RPMI7951 (cell line): ENCODE measurements around the gene SLC25A51. TPM values are rescaled to one million over a fixed set of nuclear protein-coding genes. Genes with fewer than 3 reads are reported as not detected.
A peak's percentile ranks its signal among the peaks of the same experiment; 100 is the strongest.
"Not testable (repeated sequence)": the region's sequence is repeated elsewhere in the genome, so short reads cannot be mapped to it uniquely, and the experiment has no call there.

Source experiments
- DNase-seq: peaks from one replicate; pipeline ENCODE4 v3.0.0-alpha.2; 2012; ENCODE audit warnings: low read depth
- total RNA-seq: library from RNA; depleted of rRNA; stranded (reverse); fragments of >200 nt; shearing (Covaris generic); gene quantifications from 2 replicates; pipeline ENCODE4 v1.2.3, GENCODE V29; 2014

The SLC25A51 gene
- total RNA-seq, 1 experiment from 2014 or later: 47.2 TPM

DNA sequence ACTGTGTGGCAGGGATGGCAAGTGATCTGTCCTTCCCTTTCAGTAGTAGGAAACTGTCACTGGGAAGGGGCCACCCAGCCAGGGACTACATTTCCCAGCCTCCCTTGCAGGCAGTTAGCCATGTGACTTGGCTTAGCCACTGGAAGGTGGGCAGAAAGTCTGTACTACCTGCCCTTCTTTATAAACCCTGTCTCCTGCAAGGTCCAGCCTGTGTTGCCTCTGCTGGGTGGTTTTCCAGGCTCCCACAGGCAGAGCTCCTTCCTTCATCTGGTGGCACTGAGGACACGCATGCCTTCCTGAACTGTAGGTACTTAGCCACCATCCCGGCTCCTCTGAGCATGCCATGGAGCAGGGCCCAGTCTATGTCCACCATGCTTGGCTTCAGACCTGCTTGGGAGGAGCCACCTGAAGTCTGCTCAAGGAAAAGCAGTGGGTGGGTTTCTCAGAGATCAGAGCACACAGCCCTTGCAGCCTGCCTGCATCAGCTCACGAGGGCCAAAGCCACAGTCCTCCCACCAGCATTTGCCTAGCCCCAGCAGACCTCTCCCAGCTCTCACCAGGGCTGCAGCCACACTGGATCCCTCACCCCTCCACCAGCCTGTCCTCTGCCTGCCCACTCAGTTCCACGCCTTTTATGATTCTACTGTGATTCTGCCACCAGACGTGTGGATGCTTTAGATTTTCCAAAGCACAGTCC is 16.7 kb upstream of the SLC25A51 start:
- DNase-seq: no peak

DNA sequence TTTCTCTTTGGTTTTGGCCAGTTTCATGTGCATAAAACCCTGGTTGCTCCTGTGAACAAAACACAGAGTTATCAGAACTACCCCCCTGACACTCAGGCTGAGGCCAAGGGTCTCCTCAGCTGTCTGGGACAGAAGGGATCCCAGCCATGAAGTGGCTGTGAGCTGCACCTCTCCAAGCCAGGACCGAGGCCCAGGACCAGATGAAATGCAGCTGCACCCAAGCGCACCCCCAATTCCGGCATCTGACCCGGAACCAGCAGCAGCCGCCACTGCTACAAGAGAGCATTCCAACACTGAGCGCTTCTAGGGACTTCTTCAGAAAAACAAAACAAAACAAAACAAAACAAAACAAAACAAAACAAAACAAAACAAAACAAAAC is 16.0 kb upstream of the SLC25A51 start:
- no peak for DNase-seq

DNA sequence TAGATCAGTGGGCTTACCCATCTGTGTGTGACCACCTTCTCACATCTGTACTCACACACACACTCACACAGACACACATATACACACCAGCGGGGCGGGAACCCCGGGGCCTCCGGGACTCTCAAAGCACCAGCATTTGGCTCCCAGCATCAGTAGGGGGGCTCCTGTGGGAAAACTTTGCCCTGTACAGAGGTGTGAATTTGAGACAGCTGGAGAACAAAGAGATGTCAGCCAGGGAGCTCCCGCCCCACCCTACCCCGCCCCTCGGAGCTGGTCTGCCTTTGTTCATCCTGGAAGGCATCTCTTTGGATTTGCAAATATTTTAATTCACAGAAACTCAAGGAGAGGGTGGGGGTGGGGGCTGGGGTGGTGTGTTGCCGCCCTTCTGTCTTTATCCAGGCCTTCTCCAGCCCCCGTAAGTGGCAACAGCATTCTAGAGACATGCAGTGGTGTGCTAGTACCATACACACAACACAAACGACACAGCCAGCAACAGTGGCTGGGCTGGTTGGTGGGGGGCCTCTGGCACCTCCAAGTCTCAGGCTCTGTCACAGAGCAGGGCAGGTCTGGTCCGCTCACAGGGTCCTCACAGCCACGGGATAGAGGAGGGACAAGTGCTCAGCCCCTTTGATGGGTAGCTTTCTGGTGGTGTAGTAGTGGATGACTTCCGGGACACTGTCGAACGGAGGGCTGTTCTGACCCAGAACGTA is 15.5 kb upstream of the SLC25A51 start:
- DNase-seq: no peak

DNA sequence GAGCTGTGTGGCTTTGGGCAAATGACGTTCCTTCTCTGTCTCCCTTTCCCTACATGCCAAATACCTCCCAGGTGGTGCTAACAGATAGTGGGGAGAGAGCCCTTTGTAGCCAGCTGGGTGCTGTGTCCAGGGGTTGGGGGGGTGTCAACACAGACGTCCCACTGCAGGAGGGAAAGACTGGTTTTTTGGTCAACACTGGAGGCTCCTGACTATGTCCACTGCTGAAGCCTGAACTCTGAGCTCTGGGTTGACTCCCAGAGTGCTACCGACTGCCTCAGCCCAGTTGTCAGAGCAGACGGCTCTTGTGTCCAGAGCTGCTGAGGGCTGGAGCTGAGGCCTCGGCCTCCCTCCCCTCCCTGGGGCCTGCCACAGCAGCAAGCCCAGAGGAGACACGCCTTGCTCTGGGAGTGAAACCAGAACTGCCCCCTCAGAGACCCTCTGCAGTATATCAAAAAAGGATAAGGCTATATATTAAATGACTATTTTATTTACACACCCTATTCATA is 14.8 kb upstream of the SLC25A51 start:
- no peak for DNase-seq

DNA sequence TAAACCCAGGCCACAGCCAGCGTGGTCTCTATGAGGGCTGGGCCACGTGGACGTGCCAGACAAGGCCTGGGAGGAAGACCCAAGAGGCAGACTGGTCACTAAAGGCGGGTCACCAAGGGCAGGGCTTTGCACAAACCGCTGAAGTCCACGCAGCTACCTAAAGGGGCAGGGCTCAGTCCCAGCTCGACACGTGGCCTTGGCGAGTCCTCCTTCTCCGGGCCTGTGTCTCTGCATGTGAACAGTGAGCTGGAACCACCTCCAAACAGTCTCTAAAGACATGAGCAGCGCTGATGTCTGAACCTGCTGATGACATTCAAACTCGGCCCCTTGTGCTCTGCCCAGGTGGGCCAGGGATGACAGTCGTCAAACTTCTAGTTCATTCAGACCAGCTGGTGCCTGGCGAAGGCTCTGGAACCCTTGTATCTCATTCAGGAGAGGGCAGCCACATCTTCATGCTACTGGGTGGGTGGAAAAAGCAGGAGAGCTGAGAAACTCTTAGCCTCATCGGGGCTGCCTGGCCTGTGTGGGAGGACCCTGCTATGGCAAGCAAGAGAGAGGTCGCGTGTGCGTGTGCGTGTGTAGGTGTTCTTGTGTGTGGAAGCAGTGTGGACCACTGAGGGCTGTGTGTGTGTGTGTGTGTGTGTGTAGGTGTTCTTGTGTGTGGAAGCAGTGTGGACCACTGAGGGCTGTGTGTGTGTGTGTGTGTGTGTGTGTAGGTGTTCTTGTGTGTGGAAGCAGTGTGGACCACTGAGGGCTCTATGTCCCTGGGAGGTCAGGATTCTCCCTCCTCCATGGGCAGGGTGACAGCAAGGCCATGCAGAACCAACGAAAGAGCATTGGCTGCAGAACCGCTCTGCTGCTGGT is 14.1 kb upstream of the SLC25A51 start:
- no peak for DNase-seq

DNA sequence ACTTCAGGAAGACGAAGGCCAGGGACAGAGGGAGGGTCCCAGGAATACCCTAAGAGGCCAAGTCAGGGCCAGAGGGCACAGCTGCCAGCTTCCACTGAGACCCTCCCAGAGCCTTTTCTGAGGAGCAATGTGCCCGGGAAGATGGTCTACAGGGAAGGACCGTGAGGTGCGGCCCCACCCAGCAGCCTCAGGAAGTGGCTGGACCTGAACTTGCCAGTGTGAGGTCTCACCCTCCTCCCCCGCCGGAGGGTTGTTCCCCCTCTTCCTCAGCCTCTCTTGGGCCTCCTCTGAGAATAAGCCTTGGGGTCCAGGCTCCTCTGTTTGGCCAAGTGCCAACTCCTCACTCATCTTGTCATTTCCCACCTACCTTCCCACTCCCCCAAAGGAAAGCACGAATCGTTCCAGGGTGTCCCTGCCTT is 13.4 kb upstream of the SLC25A51 start:
- no peak for DNase-seq

DNA sequence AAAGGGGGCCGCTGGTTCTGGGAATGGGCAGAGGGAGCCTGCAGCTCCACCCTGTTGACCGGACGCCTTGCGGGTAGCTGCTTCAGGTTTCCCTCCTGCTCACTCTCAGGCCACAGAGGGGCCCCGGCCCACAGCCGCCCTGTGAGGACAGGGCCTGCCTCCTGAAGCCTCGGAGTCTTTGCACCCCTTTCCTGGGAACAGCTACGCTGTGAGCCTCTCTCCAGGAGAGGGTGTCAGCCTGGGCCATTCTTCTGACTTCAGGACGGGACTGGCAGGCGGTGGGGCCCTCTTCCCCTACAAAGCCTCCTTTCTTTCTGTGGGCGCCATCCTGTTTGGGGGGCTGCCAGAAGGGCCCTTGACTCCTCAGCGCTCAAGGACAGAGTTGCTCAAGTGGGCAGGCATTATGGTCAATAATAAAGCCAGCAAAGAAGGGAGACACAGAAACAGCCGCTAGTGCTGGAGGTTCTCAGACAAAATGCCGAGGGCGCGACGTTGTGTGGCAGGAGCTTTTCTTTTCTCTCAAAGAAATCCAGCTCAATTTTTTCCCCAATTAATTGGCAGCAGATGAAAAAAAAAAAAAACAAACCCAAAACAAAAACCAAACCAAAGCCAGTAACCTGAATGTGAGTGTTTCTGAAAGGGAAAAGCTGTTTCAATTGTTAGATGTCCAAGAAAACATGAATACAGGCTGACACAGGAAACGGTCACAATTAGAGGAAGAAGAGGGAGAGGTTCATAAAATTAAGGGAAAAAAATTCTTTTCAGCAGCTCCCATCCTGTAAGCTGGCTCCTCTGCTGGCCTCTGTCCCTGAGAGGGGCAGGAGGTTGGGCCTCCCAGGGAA is 12.8 kb upstream of the SLC25A51 start:
- DNase-seq: no peak

DNA sequence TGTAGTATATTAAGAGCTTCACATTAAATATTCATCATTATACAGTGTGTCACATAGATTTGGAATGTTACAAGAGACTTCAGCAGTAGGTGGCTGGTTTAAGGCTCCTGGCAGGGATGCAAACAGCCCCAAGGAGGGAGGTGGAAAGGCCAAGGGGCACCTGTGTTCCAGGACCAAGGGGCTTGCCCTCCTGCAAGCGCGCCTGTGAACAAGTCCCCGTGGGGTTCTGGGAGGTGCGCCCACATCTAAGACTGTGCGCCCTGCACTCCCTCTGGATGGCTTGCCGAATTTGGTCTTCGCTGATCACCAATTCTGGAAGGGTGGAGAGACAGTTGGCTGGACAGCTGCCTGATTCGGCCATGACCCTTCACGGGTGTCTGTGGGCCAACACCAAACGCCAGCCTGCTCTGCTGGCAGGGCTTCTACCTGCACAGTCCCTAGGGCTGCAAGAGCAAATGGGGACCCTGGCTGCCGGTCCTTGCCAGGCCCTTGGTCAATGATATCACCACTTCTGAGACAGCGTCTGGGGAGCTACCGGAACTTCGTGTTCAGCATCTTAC is 12.1 kb upstream of the SLC25A51 start:
- no peak for DNase-seq

DNA sequence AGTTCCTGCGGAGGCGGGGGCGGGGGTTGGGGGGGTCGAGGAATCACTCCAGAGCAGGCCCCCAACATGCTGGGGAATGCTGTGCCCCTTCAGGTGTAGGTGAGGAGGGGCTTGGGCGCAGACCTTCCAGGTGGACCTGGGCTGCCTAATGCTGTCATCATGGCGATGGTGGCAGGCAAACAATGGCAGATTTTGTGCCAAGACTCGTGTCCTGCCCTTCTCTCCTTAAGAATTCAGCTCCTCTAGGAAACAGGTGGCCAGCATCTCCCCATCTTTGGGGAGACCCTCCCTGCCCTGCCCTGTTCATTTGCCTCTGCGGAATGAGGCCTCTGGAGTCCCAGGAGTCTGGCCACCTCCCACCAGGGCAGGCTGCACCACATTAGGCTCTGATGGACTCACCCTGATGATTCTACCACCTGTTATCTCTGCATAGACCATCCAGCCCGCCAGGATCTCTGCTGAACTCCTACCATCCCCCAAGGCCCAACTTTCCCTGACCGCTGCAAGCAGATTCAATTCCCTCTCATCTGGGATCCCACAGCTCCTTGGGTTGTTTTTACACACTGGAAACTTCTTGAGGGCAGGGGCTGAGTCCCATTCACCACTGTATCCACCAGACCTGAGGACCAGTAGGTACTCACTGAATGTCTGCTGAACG is 10.9 kb upstream of the SLC25A51 start:
- DNase-seq: no peak

DNA sequence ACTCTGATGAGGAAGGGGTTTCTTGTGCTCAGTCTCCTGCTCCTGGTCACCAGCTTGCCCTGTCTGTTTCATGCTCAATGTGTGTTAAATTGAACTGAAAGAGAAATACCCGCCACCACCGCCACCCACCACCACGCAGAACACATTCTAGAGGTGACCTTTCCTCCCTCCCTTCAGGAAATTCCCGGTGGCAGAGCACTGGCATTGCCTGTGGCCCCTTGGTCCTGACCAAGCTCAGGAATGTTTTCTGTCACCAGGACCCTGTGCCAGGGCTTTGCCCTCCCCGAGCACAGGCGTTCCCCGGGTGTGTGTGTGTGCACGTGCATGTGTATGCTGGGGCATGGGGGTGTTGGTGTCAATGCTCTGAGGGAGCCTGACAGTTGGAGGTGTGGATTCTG is 10.2 kb upstream of the SLC25A51 start:
- DNase-seq: no peak

DNA sequence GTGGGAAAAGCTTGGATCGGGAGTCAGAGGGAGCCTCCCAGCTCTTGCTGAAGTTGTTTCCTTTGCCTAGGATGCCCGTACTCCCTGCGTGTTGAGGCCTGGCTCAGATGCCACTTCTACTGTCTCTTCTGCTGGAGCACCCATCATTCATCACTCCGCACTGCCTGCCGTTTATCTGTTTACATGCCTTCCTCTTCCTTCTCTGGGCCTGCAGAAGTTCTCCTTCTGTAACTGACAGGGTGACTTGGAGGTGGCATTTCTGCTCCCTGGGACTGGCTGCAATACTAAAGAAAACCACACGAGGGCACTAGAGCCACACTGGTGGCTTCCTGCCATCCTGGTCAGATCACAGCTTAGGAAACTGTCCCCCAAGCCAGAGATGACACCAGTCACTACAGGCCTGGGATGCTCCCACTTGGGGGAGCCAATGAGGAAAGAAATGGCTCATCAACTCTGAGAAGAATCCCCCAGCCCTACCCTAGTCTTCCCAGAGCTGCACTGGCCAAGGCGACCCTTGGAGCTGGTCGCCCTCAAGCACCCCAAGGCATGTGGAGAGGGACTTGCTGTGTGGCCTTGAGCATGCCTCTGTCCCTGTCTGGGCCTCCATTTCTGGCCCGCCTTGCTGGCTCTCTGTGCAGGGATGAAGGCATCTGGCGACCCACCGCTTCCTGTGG is 9.7 kb upstream of the SLC25A51 start:
- peak; percentile 81 for DNase-seq

DNA sequence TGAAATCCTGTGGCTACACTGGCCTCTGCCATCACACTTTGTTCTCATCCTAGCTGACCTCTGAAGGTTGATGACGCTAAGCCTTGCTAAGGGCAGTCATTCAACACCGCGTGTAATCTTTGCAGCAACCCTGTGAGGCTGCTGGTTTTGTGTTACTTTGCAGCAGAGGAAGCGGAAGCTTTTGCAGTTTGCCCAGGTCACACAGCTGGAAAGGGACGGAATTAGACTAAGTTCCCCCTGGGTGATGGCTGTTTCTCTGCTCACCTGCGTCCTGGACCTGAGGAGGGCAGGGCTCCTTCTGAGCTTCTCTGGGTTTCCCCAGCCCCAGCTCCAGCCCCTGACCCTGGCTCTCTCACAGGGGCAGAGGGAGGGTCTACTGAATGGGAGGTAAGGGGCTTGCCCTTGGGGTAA is 7.3 kb upstream of the SLC25A51 start:
- no peak for DNase-seq

DNA sequence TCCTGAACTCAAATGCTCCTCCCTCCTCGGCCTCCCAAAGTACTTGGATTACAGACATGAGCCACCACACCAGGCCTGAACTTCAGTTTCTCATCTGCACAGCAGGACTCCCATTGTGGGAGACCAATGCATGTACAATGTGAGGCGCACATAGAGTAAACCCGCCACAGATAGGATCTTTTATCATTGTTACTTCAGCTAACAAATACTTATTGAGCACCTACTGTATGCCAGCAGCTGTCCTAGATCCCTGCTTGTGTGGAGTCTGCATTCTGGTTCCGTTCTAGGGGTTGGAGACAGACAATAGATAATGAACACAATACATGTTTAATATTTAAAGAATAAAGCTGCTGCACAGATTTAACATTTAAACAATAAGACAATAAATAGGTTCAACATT is 6.3 kb upstream of the SLC25A51 start:
- no peak for DNase-seq

DNA sequence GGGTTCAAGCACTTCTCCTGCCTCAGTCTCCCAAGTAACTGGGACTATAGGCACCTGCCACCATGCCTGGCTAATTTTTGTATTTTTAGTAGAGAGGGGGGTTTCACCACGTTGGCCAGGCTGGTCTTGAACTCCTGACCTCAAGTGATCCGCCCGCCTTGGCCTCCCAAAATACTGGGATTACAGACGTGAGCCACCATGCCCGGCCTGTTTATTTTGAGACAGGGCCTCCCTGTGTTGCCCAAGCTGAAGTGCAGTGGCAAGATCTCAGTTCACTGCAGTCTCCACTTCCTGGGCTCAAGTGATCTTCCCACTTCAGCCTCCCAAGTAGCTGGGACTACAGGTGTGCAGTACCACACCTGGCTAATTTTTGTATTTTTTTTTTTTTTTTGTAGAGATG is 5.9 kb upstream of the SLC25A51 start:
- DNase-seq: not testable (repeated sequence)

DNA sequence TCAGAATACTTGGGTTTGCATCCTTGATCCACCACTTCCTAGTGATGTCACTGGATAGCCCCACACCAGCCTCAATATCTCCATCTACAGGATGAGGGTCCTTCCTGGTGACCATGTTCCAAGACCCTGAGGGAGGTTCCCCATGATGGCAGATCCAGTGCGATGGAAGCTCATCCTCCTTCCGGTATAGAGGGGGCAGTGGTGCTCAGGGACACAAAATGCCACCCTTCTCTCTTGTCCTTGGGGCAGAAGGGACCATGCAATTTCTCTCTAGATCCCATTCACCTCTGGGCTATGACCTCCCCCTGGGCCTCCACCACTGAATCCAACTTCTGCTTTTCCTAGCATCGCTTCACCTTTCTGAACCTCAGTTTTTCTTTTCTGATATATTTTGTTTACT is 5.4 kb upstream of the SLC25A51 start:
- DNase-seq: no peak

DNA sequence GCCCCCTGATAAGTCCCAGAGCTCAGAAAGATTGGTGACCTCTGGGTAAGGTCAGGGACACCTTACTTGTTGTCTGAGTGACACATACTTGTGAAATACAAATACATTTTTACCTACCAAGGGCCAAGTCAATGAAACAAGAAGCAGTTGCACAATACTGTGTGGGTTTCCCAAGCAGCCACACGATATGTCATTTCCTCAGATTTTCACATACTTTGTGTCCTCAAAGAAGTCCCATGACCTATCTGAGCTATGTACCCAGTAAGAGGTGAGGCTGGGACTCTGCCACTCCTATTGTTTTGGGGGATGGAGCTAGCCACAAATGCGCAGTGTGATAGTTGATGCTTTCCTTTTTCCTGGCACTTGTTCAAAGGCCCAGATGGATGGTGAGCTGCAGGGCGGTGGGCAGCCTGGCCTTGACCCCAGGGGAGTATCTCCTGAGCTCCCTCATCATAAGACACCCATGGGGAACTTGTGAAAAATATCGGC is 4.8 kb upstream of the SLC25A51 start:
- DNase-seq: peak; percentile 32

DNA sequence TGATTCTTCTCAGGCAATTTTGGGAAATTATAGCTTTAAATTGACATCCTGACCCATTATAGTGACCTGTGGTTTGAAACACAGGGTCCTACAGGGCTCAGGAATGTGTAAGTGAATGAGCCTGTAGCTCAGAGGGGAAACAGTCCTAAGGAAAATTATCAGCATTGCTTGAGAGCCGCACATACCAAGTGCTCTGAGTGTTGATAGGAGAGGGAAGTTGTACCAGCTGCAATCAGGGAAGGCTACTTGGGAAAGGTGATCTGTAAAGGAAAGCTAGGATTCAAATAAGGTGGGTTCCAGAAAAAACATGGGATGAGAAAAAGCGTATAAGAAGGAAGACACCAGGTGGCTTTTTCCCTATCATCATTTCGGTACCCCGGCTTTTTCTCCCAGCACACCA is 4.4 kb upstream of the SLC25A51 start:
- DNase-seq: no peak

DNA sequence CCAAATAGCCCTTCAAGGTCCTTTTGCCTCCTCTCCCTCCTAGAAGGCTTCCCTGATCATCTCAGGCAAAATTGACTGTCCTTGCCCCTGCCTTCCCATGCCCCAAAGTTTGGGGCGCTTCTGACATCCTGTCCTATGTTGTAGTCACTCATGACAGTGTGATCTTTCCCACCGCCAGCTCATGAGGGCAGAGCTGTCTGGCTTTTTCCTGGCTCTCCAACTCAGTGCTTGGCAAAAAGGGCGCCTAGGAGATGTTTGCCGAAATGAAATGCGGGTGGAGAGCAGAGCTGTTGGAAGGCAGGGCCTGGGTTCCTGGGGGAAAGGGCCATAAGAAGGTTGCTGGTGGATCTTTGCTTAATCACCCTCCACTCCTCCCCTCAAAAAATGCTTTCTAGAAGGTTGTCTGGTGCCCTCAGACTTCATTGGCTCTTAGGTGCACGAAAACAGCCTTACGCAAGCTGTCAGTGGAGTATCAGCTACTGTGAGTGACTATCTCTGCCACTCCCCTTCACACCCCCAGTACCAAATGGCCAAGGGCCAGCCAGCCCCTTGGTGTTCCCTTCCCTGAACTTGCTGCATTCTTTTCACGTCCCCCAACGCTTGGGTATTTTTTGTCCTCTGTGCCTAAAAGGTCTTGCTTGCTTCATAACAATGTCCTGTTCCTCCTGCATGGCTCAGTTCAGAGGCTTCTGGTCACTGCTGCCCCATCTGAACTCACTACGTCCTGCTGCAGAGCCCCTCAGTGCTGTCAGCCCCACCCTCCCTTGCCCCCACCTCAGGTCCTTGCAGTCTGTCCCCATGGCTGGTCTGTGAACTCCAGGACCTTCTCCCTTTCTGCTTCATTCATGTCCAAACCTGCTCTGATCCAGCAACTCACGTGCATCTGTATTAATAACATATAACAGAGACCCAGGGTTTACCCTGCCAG is 2.6 kb upstream of the SLC25A51 start:
- no peak for DNase-seq

DNA sequence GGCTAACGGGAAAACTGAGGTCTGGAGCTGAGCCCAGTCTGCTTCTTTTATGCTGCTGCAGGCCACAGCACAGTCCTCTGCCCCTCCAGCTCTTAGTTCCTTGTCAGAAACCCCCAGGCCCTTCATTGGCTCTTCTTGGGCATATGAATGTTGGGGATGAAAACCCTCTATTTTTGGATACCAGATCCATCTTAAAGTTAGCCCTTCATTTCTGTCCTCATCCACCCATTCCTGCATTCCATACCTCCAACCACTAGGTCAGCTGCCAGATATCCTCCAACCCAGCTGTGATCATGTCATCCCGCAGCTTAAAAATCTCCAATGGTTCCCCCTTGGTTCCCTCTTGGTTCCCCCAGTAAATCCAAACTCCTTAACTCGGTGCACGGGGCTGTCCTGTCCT is 1.8 kb upstream of the SLC25A51 start:
- no peak for DNase-seq
